Measurements from ENCODE around the gene CLK3.
A peak's percentile ranks its signal among the peaks of the same experiment; 100 is the strongest.
"Not testable (repeated sequence)": the region's sequence is repeated elsewhere in the genome, so short reads cannot be mapped to it uniquely, and the experiment has no call there.

The CLK3 gene

GRCh38 chr15:74621936-74622335 is 6.3 kb downstream of the CLK3 start:
- DNase-seq: no peak

DNA sequence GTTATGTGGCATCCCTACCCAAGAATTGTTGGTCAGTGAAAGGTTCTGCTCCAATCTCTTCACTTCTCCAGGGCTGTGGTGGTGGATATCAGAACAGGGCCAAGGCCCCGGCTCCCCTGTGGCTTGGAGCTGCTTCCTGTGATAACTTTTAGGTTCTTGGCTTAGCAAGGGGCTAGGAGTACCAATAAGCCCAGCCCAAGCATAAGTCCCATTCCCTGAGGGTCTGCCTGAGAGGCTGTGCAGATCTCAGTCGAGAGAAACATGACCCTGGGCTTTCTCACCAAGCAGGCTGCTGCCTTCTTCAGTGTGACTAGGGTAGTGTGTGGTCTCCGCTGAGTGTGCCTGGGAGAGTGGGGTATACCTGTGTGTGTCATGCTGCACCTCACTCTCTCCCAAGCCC is 7.1 kb downstream of the CLK3 start:
- no peak for DNase-seq

- DNase-seq: no peak
Observed at GRCh38 chr15:74624020-74624602, 8.5 kb downstream of the CLK3 start.

GRCh38 chr15:74625693-74626092 is 10.1 kb downstream of the CLK3 start:
- no peak for DNase-seq

GRCh38 chr15:74626336-74626735 is 10.7 kb downstream of the CLK3 start:
- DNase-seq: no peak

- DNase-seq: no peak
Observed at GRCh38 chr15:74626752-74627692, 11.4 kb downstream of the CLK3 start.

GRCh38 chr15:74627766-74628165 is 12.1 kb downstream of the CLK3 start:
- DNase-seq: no peak

- no peak for DNase-seq
Observed at GRCh38 chr15:74628199-74628598, 12.6 kb downstream of the CLK3 start.

DNA sequence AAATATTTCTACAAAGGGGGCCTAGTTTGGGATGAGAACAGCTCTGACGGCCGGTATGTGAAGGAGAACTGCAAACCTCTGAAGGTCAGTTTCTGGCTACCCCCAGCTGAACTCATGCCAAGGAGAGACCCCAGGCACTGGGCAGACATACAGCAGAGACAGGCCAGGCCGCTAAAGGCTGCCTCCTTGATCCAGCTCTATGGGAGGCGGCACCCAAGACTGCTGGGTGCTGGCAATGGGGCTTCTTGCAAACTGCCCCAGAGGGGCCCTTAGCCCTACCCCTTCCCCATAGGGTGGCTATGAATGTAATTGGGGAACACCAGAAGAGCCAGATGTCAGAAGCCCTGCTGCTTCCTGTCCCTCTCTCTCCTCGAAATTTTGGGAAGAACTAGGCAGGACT is 13.3 kb downstream of the CLK3 start:
- DNase-seq: no peak

DNA sequence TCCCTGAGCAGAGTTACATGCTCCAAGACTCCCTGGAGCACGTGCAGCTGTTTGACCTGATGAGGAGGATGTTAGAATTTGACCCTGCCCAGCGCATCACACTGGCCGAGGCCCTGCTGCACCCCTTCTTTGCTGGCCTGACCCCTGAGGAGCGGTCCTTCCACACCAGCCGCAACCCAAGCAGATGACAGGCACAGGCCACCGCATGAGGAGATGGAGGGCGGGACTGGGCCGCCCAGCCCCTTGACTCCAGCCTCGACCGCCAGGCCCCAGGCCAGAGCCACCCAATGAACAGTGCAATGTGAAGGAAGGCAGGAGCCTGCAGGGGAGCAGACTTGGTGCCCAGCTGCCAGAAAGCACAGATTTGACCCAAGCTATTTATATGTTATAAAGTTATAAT is 14.1 kb downstream of the CLK3 start:
- DNase-seq: not testable (repeated sequence)

DNA sequence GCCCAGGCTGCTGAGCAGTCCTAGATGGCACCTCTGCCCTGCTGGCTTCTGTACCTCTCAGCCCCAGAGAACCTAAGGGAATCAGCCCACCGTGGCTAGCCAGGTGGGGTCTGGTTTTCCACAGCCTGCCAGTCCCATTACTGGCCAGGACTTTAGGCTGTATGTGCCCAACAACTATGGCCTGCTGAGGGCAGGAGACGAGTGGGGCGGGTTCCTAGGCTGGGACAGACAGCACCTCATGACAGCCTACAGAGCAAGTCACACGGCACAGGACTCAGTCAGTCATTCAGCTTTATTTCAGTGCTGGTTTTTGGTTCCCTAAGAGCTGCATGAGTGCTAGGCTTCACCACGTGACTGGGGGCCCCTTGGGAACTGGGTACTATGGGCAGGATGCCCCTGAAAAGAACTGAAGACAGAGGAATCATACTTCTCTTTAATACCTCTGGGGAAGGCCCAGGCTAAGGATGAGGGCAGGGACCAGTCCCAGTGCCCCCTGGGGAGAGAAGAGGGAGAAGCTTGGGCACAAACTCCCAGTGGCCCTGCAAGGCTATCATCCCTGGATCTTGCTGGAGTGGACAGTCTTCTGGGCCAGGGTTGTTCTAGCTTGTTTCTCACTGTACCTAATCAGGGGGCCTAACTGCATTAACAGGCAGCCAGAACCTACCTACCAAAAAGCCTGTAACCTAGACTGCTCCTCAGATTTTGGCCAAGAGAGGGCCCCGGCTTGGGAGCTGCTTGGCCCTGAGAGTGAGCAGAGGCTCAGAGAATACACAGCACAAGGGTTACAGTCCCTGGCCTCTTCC is 14.8 kb downstream of the CLK3 start:
- no peak for DNase-seq

DNA sequence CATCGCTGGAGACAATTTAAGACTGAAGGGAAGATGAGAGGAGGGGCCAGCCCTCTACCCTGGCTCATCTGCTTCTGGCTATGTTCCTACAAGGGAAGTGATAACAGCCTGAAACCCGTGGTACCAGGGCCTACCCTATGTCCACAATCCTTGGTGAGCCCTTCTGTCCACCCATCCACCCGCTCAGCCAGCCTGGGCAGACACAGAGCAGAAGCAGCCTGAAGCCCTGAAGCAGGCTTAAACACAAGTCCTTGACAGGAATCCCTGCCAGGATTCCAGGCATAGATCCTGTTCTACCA is 15.4 kb downstream of the CLK3 start:
- no peak for DNase-seq

DNA sequence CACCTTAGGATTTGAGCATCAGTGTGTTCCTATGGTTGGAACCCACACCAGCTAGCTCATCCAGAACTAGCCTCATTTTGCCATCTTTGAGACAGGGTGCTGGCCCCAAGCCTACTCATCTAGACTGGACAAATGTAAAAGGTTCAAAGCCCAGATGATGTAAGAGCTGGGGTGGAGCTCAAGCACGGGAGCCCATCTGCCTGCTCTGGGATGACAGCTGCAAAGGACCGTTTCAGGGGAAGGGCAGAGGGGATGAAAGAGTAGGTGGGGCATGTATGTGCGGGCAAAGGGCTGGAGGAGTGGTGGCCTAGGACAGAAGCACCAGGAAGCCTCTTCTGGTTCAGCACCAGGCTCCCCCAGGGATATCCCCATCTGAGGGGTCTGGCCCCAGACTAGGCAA is 15.8 kb downstream of the CLK3 start:
- no peak for DNase-seq

DNA sequence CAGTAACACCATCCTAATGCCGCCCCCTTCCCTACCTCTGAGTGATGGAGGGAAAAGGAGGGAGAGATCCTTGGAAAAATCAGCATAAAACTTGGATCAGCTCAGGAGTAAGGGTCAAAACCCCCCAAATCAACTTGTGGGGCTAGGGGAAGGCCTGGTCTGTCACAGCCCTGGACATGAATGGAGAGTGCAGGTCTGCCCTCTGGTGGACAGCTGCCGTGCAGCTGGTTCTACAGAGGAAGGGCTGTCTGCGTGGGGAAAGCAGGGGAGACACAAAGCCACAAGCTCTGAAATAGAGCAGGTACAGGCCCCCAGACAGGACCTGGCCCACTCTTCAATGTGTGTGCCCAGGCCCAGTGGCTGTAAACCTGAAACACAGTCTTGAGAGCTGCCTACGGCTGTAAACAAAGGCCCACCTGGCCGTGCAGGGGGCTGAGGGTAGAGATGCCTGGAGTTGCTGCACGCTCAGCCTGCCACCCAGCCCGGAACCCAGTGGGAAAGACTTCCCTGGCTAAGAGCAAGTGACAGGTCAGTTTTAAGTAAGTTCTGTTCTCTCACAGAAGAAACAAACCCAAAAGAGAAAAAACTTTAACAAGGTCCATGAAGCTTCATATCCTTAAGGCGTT is 16.4 kb downstream of the CLK3 start:
- DNase-seq: peak in 4 of 5 experiments; percentile 24 to 47 (median 38)

- DNase-seq: no peak
Observed at GRCh38 chr15:74632601-74633000, 17.0 kb downstream of the CLK3 start.

- no peak for DNase-seq
Observed at GRCh38 chr15:74633781-74634180, 18.1 kb downstream of the CLK3 start.

DNA sequence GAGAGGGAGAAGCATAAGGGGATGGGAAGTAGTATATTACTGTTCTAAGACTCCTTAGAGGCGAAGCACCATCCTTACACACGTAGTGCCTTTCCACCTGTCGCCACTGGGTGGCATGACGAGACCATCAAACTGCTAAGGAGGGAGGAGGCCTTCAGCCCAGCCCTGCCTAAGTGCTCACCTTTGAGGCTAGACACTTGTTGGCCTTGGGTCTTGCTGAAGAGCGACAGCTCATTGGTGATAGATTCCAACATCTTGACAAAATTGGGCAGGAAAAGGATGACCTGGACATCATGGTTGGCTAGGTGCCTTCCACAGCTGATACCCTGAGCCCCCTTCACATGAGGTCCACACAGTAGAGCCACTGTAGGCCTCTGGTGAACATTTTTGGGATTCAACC is 19.6 kb downstream of the CLK3 start:
- peak; percentile 35 to 78 (median 62) for DNase-seq

DNA sequence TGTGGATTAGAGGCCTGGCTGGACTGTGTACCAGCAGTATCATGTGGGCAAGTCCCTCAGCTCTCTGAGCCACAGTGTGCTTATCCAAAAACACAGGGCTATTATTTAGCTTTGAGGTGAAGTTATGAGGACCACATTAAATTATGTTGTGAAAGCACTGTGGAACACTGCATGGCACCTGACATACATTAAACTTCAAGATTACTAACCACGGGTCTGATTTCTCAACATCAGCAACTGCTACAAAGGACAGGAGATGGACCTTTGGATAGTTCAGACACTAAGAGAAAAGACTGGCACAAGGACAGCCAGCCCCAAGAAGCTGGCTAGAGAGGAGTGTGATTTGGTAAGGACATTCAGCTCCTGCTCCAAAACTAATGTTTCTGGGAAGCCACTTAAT is 21.3 kb downstream of the CLK3 start:
- DNase-seq: no peak

DNA sequence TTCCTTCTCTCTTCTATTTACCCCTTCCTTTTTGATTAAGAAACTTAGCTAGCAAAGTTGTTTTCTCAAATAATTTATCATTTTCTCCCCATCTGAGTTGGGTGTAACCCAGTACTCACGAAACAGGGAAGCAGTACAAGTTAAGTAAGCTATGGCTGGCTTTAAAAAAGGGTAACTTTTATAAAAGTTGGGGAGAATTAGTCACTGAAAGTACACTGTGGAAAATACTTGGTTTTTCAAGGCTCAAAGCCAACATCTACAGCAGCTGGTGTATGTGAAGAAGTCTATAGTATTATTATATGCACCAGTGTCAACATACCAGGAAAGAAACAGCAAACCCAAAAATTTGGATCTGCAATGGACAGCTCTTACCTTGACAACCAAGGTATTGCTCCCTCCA is 25.5 kb downstream of the CLK3 start:
- DNase-seq: no peak

DNA sequence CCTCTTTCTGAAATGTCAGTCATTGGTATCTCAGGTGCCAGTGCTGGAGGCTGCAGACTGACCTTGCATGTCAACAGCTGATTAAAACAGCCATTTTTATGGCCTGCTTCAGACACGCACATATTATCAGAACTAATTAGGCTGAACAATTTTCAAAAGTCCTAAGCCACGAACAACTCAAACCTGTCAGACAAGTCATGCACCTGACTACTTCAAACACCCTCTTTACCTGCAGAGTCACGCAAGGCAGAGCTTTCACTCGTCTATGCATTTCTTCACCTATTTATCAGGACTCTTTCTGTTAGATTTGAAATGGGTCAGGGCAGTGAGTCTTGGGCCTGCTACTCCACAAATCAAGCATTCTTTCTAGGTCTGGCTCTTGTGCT is 26.7 kb downstream of the CLK3 start:
- no peak for DNase-seq

DNA sequence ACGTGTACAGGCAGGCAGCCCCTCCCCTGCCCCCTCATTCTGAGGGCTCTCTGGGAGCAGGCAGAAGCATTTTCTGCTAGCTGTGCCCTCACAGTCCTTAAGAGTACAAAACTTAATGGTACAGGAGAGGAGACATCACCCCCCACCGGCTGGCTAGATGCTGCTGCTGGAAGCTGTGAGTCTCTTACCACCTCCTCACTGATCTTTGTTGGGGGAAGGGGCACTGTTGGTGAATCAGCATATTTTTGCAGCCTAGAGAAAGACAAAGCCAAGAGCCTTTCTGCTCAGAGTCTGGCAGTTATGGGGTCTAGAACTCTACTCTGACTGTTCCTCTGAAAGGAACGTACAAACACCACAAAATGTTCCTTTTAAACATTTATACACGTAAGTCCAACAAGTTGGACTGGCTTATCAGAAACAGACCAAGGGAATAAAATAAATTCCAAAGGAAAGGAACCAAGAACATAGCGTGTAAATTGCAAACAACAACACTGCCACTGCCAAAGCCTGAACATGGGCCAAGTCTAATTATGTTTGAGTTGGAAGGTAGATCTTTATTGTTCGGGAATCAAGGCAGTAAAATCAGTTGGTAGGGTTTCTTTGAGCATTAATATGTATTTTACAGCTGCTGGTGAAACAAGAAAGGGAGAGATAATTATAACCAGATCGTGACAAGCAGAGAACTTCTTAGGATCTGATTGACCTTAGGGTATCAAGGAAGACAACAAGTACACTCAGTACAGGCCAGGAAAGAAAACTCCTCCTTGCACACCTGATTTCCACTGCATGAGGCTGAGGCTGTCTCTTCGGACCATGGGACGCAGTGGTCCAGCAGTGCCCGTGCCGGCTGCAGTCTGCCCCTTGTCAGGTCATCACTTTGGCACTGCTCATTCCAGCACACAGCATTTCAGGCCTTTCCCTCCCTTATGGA is 27.4 kb downstream of the CLK3 start:
- DNase-seq: no peak

DNA sequence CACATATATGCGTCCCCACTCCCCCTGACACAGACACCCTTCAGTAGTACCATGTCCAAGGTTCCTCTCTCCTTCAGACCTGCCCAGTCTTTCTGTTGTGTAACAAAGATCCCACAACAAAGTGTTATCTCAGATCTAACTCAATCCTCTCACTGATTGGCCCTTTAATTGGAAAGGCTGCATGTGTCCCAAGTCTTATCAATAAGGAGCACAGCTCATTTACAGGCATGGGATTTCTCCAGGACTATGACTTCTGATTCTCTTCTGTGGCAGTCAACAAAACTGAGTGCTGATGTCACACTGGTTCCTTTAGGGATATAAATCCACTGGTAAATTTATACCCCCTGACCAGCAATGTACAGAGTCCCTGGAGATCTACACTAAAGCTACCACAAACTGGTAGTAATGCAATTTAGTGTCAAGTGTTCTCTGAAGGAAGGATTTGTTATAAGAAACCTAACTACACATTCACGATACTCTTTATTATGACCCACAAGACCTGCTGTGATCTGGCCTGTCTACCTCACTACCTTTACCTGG is 28.1 kb downstream of the CLK3 start:
- no peak for DNase-seq
